ENCODE results near the gene RPS6KA2.

DNA sequence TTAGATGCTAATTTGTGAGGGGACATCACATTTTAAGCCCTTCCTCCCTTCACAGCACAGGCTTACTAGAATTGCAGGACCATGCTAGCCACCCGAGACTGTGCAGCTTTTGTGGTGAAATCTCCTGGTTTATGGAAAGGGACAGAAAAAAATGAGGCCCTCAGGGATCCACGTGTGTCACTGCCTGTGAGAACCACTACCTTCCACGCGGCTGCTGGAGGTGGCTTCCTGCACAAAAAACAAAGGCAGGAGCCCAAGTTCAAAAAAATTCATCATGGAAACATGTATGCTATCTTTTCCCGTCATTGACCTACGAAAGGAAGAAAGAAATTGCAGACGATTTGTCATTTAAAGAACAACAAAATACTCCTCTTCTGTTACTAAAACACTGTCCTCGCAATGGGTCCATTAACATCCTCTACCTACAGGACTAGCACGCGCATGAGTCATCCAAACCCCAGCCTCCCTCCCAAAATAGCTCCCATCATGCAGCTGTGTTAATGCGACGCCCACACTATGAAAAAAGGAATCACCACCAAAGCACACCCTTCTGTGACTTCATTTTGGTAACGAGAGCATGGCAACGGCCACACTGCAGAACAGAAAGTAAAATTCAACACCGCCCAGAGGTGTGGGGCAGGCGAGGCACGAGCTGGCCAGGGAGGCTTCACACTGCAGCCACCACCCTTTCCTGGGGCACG is 86.3 kb downstream of the RPS6KA2 start:
- TF ChIP-seq CTCF (IDR thresholded peaks at IDR 0.05) (no peak), ZFX (IDR thresholded peaks at IDR 0.05; ENCODE audit: borderline replicate concordance) (no peak)

Data from 22Rv1 (cell line).